HG03135 (cell line): ENCODE results near the gene IZUMO4.
"Not testable (repeated sequence)": the region's sequence is repeated elsewhere in the genome, so short reads cannot be mapped to it uniquely, and the experiment has no call there.

ENCODE experiments used
- ATAC-seq: cut with Tn5 transposase; IDR thresholded peaks from one replicate; pipeline ENCODE4 v1.9.1; 2021; ENCODE audit warnings: mild to moderate bottlenecking, moderate library complexity; ENCODE audit not compliant: unreplicated experiment

Gene IZUMO4

DNA sequence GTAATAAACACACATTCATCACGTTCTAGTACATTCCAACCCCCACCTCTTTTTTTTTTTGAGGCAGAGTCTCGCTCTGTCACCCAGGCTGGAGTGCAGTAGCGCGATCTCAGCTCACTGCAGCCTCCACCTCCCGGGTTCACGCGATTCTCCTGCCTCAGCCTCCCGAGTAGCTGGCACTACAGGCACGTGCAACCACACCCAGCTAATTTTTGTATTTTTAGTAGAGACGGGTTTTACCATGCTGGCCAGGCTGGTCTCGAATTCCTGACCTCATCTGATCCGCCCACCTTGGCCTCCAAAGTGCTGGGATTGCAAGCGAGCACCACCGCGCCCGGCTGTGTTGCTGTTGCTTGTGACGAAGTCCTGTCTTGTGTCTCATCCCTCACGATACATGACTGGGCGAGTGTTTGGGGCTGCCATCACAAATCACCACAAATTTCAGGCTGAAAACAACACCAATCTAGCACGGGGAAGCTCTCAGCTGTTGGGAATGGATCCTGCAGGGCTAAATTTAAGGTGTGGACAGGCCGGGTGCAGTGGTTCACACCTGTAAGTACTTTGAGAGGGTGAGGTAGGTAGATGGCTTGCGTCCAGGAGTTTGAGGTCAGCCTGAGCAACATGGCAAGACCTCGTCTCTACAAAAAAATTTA is 16.3 kb upstream of the IZUMO4 start:
- no peak for ATAC-seq

DNA sequence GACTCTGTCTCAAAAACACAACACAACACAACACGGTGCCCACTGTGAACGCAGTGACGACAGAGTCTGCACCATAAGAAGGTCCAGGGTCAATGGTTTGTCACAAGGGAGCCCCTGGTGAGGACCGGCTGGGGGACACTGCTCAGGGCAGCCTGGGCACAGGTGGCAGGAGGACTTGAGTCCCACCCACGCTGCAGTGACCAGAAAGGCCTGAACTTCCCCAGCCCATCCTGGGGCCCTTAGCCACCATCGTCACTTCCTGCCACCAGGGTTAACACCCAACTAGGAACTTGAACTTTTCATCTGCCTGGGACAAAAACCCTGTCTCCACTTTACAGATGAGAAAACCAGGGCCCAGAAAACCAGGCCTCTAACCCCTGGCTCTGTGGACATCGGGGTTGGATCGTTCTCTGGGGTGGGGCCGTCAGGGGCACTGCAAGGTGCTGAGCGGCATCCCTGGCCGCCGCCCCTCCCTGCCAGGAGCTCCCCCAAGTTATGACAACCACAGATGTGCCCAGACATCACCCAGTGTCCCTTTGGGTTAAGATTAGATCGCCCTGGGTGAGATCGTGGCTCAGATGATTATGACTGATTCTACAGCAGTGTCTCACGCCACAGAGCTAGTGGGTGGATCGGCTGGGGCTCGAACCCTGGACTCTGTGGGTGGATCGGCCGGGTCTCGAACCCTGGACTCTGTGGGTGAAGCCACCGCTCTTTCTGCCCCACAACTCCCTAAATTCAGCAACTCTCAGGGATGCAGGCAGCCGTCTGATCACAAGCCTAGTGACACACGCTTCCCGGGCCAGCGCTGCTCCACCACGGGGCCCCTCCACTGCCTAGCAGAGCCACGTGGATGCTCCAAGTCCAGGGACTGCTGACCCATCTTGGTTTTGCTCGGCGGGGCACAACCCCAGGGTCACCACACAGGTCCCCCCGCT is 14.6 kb upstream of the IZUMO4 start:
- no peak for ATAC-seq

DNA sequence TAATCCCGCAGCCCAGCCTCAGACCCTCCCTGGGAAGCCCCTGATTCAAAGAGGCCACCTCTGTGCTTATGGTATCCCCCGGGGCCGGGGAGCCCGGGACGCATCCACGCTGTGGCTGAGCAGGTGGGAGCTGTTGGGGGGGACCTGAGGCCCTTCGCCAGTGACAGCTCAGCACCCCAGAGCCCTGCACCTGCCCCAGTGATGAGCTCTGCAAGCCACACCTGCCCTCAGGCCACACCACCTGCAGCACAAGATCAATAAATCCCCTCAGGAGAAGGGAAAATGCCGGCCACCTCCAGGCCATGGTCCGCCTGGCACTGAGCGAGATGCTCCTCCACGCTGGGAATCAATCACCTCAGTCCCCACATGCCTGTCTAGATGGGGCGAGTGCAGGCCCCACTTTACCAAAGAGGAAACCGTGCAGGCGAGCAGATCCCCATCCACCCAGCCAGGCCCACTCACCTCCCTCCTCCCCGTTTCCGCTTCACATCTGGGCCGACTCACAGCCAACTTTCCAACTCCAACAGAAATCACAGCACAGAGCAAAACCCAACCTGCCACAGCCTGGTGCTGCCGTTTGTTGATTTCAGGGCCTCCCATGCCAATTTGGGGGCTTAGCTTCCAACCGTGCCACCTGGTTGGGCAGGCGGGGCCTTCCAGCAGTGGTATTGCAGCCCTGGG is 13.4 kb upstream of the IZUMO4 start:
- no peak for ATAC-seq

DNA sequence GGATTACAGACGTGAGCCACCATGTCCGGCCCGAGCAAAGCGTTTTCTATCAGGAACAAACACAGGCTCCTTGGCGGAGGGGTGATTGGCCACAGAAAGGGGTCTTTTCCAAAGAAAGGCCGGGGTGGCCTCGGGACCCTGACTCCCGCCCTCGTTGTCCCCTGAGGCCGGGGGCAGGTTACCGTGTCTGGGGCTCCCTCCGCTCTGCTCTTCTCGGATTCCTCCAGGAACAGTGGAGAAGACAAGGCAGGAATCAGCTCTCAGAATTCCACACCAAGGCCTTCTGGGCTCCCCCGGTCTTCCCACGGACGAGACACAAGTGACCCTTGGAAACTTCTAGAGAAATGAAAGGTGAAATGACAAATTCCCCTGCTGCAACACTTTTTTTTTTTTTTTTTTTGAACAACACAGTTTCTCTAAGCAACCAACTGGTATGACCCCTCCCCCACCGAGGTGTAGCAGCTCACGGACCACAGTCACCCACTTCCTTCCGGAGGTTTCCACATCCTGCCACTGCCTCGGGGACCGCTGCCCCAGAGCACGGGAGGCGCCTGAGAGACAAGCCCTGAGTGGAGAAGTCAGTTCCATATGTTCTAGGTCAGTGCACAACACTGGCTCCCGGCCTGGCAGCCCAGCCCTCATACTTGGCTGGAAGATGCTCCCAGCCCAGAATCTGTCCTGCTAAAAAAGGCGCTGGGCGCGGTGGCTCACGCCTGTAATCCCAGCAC is 11.6 kb upstream of the IZUMO4 start:
- ATAC-seq, result peak; percentile 35

DNA sequence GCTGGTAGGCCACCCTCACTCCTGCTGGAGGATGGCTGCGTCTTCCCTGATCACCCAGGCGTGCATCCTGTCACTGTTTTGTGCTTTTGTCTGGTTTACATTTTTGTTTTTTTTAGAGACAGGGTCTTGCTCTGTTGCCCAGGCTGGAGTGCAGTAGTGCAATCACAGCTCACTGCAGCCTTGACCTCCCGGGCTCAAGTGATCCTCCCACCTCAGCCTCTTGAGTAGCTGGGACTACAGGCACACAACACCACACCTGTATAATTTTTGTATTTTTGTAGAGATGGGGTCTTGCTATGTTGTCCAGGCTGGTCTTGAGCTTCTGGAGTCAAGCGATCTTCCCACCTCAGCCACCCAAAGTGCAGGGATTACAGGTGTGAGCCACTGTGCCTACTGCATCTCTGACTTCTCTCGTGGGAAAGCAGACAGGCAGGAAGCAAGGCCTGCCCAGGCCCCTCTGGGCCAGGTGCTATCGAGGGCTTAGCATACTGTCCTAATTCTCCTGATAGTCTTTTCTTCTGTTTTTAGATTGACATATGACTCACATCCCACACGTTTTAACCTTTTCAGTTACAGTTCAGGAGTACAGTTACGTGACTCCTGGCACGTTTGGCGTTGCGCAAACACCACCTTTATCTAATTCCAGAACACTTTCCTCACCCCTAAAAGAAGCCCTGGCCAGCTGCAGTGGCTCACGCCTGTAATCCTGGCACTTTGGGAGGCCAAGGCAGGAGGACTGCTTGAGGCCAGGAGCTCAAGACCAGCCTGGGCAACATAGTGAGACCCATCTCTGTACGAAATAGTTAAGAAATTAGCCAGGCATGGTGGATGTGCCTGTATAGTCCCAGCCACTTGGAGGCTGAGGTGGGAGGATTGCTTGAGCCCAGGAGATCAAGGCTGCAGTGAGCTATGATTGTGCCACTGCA is 9.8 kb upstream of the IZUMO4 start:
- peak; percentile 12 for ATAC-seq

DNA sequence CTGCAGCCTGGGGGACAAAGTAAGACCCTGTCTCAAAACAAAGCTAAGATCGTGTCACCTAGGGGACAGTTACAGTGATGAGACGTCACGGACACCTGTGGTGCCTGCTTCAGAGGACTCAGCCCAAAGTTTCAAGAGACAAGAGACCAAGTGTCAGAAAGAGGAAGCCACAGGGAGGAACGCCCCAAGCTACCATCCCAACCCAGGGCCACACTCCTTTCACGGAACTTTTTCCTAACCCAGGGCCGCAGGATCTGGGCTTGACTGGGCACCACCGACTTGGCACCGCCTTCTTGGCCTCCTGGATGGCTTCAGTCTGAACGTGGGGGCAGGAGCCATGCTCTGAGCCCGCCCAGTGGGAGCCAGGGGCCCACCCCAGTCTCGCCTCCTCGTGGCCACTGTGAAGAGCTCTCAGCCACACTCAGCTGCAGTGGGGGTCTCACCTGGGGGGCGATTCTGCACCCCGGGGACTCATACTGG is 9.1 kb upstream of the IZUMO4 start:
- ATAC-seq, result peak; percentile 28

DNA sequence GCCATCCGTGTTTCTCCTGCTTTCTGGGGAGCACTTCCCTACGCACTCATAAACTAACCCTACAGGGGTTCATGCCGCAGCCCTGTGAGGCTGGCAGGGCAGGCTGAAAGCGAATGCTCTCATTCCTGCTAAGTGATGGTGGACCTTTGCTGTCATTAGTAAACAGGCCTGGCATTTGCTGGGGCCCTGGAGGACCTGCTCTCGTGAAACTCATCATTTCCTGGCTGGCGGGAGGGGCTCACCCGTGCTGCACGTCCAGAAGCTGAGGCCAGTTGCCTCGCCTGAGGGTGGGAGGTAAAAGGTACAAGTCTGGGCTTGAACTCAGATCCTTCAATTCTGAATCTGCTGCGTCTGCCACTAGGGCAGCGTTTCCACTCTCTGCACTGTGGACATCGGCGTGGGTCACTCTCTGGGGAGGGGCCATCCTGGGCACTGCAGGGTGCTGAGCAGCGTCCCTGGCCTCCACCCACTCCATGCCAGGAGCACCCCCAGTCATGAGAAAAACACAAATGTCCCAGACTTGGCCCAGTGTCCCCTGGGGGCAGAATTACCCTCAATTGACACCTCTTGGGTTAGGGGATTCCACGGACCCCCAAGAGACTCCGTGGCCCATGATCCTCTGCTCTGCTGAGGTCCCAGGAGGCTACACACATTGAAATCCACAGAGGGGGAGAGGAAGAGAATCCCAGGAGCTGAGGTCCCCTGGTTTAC is 7.6 kb upstream of the IZUMO4 start:
- ATAC-seq, result no peak

DNA sequence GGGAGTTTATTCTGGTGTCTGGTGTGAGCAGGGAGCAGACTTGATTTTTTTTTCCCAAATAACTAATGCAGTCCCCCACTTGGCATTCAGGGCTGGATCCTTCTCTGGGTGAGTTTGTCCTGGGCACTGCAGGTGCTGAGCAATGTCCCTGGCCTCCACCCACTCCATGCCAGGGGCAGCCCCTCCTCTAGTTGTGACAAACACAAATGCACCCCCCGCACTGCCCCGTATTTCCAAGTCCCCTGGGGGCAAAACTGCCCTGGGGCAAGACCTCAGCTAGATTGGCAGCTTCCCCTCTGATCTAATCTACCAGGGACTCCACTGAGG is 7.0 kb upstream of the IZUMO4 start:
- no peak for ATAC-seq

DNA sequence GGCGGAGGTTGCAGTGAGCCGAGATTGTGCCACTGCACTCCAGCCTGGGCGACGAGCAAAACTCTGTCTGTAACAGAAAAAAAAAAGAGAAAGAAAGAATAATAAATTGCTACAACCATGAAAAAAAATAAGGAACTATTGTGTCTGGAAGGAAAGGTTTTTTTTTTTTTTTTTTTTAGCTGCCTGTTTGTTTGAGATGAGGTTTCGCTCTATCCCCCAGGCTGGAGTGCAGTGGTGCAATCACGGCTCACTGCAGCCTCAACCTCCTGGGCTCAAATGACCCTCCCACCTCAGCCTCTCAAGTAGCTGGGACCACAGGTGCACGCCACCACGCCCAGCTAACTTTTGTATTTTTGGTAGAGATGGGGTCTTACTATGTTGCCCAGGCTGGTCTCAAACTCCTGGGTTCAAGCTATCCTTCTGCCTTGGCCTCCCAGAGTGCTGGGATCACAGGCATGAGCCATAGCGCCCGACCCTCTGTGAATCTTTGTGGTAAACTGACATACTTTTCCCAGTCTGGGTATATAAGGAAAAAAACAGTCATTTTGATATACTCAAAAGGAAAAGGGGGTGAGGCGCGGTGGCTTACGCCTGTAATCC is 4.7 kb upstream of the IZUMO4 start:
- ATAC-seq, result not testable (repeated sequence)

DNA sequence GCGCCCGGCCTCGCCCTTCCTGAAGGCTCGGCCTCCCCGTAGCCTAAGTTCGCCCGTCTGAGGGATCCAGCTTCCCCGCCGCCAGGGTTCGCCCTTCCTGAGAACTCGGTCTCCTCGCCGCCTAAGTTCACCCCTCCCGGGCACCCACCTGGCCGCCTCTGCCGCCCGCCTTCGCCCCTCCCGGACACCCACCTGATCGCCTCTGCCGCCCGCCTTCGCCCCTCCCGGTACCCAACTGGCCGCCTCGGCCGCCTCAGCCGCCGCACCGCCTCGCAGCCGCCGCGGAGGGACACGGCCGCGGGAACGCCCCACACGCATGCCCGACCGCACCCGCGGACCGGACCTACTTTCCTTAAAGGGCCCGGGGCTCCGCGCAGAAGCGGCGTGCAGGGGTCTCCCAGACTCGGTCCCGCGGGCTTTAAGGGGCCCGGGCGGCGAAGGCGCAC is 658 bp upstream of the IZUMO4 start, which contains the start of gene MOB3A:
MOB3A (minus strand) TSS at position 293 of the 446 bp plus-strand sequence. CDS start 17,766 bp downstream, outside the sequence.
- no peak for ATAC-seq

DNA sequence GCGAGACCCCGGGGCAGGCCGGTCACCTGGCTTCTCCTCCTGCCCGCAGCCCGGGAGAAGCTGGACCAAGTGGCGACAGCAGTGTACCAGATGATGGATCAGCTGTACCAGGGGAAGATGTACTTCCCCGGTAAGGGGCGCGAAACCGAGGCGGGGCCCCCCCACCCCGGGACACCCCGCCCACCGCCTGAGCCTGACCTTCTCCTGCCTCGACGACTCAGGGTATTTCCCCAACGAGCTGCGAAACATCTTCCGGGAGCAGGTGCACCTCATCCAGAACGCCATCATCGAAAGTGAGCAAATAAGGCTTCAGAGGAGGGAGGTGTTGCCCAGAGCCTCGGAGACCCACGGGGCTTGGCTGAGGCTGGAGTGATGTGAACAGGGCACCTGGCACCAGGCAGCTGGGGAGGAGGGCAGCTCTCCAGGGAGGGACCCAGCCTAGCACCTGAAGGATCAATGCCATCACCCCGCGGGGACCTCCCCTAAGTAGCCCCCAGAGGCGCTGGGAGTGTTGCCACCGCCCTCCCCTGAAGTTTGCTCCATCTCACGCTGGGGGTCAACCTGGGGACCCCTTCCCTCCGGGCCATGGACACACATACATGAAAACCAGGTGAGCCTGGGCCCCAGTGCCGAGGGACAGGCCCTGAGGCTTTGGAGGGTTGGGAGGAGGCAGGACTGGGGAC is 629 bp downstream of the IZUMO4 start:
- ATAC-seq, result peak; percentile 1

DNA sequence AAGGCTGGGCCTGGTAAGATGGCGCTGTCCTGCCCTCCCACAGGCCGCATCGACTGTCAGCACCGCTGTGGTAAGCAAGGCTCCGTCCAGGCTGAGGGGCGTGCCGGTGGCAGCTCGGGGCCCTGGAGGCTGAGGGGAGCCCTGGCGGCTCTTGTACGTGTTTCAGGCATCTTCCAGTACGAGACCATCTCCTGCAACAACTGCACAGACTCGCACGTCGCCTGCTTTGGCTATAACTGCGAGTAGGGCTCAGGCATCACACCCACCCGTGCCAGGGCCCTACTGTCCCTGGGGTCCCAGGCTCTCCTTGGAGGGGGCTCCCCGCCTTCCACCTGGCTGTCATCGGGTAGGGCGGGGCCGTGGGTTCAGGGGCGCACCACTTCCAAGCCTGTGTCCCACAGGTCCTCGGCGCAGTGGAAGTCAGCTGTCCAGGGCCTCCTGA is 1.2 kb downstream of the IZUMO4 start:
- ATAC-seq, result no peak

DNA sequence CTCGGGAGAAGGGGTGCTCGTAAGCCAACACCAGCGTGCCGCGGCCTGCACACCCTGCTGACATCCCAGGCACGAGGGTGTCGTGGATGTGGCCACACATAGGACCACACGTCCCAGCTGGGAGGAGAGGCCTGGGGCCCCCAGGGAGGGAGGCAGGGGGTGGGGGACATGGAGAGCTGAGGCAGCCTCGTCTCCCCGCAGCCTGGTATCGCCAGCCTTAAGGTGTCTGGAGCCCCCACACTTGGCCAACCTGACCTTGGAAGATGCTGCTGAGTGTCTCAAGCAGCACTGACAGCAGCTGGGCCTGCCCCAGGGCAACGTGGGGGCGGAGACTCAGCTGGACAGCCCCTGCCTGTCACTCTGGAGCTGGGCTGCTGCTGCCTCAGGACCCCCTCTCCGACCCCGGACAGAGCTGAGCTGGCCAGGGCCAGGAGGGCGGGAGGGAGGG is 2.4 kb downstream of the IZUMO4 start:
- no peak for ATAC-seq

DNA sequence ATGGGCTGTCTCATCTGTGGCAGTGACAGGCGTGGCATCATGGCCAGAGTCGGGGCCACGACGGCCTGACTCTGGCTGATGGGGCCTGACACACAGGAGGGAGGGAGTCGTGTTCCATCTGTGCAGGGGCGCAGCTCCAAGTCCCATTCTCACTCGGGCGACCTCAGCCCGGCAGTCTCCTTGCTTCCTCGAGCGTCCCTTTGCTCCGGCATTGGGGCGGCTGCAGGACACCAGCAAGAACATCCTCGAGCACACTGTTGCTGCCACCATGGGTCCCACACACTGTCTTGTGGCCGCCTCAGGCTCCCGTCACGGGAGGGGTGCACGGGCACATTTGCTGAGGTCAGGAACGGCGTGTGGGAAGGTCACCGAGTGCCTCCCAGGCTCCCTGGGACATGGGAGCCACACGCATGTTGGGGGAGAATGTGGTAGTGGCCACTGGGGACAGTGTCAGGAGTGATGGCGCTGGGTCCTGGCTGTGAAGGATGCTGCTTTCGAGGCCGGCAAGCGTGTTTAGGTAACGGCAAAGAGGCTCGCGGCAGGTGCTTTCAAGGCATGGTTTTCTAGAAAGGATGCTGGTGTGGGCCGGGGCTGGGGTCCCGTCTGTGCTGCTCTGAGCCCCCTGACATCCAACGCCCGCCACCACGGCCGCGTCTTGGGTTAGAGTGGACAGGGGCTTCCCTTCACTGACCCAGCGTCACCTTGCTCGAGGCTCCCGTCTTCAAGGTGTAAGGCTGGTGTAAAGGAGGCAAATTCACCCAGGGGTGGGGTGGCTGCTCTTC is 3.4 kb downstream of the IZUMO4 start:
- ATAC-seq, result no peak

DNA sequence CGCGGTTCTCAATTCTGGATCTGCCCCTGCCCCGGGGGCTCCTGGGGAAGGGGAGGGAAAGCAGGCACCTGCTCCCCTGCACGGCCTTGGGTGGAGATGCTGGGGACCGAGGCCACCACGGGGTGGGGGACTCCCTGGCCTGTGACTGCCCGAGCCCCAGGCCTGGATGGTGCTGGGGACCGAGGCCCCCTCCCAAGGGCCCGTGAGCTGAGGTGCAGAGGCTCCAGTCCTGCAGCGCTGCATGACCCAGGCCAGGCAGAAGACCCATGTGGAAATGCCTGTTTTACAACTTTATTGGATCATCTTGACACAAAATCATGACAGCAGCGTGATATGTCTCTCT is 4.0 kb downstream of the IZUMO4 start:
- no peak for ATAC-seq

DNA sequence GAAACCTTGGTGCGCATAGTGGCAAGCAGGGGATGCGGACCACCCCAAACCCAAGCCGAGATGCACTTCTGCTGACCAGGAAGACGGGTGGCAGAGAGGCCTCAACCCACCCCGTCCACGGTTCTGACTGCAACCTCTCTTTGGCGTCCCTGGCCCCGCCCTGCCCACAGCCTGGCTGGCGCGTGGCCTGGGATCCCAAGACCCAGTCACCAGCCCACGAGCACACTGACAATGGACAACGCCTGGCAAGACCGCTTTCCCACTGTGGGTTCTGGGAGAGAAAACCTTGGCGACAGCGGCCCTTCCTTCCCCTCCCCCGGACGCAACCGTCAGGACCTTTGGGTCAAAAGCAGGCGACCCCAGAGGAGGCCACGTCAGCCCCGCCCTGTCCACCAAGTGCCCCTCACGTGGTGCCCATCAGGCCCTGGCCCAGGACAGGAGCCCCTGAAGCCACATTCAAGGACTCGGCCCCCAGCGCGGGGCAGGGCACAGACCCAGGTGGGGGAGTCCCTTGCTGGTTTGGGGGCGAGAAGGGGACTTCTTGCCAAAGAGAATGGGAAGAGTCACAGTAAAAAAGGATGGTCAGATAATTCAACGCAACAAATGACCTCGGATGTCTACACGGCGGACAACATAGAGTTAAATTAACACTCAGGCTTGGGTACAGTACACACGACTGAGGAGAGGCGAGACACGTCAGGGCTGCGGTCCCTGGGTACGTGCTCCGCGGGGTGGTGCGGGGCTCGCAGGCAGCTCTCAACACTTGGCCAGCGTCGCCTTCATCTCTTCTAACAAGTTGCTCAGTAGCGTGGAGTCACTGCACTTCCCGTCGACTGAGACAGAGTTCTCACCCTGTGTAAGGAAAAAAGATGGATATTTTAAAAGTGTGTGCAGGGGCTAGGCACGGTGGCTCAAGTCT is 5.0 kb downstream of the IZUMO4 start:
- no peak for ATAC-seq
